H1 (cell line): Measurements from ENCODE around the gene ESRP2.

Source experiments
- CTCF ChIP-seq, 3 experiments: IDR thresholded peaks; 1 replicate in 2 of 3; 2 replicates in 1 of 3; pipeline versions ENCODE4 v1.5.1 to v1.6.1; 2011; ENCODE audit warnings: low read length in 3 of 3, mild to moderate bottlenecking in 3 of 3, inconsistent platforms in 2 of 3, low read depth in 1 of 3, moderate library complexity in 1 of 3; ENCODE audit not compliant: insufficient read depth in 1 of 3; ENCODE audit errors: control extremely low read depth in 1 of 3
- MAFK ChIP-seq: IDR thresholded peaks from 2 replicates; pipeline ENCODE4 v1.6.1; 2012; ENCODE audit warnings: low read depth, mild to moderate bottlenecking, improper control_type of control experiment, low read length
- MAX ChIP-seq: IDR thresholded peaks from 2 replicates; pipeline ENCODE4 v1.6.1; 2012; ENCODE audit warnings: inconsistent platforms
- RFX5 ChIP-seq: IDR thresholded peaks from 2 replicates; pipeline ENCODE4 v1.6.1; 2011; ENCODE audit warnings: low read depth, low read length, improper control_type of control experiment, borderline replicate concordance
- RNF2 ChIP-seq: fragments of 200-900, 300-1000 bp; sonication (generic); IDR thresholded peaks from 2 replicates; pipeline ENCODE4 v1.7.1; 2016; ENCODE audit warnings: borderline replicate concordance, low read depth, mild to moderate bottlenecking, antibody characterized with exemption, low read length; ENCODE audit not compliant: poor library complexity, severe bottlenecking; ENCODE audit errors: missing control alignments
- SIX5 ChIP-seq: IDR thresholded peaks from 2 replicates; pipeline ENCODE4 v1.6.1; 2011; ENCODE audit warnings: mild to moderate bottlenecking, low read depth, low read length
- ZNF274 ChIP-seq: IDR thresholded peaks from 2 replicates; pipeline ENCODE4 v1.7.0; 2012; ENCODE audit warnings: low read length, borderline replicate concordance; ENCODE audit errors: extremely low read depth

GRCh38 chr16:68272507-68273209 lies 36.7 kb upstream of the ESRP2 start:
- TF ChIP-seq MAX = no peak
- TF ChIP-seq SIX5 = no peak
- TF ChIP-seq CTCF (IDR thresholded peaks at IDR 0.05; ENCODE audit: control extremely low read depth in 1 of 3, insufficient read depth in 1 of 3, low read depth in 1 of 3, low read length in 3 of 3) = no peak
- no peak for TF ChIP-seq MAFK
- no peak for TF ChIP-seq RFX5
- TF ChIP-seq ZNF274 = no peak
- TF ChIP-seq RNF2 = no peak
